GM10266 (cell line): ENCODE measurements around the gene VAMP8.
A peak's percentile ranks its signal among the peaks of the same experiment; 100 is the strongest.
"Not testable (repeated sequence)": the region's sequence is repeated elsewhere in the genome, so short reads cannot be mapped to it uniquely, and the experiment has no call there.

Experiments used
- DNase-seq: peaks from one replicate; pipeline ENCODE4 v3.0.0; 2012; ENCODE audit errors: extremely low spot score
- CTCF ChIP-seq: IDR thresholded peaks from 2 replicates; pipeline ENCODE4 v1.5.1; 2012; ENCODE audit warnings: mild to moderate bottlenecking, low read depth; ENCODE audit not compliant: control insufficient read depth, insufficient read depth; ENCODE audit errors: missing control alignments

Gene VAMP8

GRCh38 chr2:85601771-85602475, 24.5 kb downstream of the VAMP8 start:
- no peak for DNase-seq
- TF ChIP-seq CTCF: no peak

GRCh38 chr2:85602476-85603234, 25.3 kb downstream of the VAMP8 start, which contains the start of gene TMEM150A:
TMEM150A (minus strand) TSS chr2:85602698; CDS start chr2:85601948, 750 bp downstream.
- TF ChIP-seq CTCF: peak; percentile 1
- DNase-seq: peak; percentile 96

- DNase-seq: not testable (repeated sequence)
These were observed 26.7 kb downstream of the VAMP8 start for GRCh38 chr2:85604133-85604444.

- no peak for TF ChIP-seq CTCF
- DNase-seq: no peak
These were observed 27.4 kb downstream of the VAMP8 start for GRCh38 chr2:85604568-85605339.

GRCh38 chr2:85605406-85606115, 28.2 kb downstream of the VAMP8 start:
- no peak for DNase-seq
- no peak for TF ChIP-seq CTCF

- no peak for TF ChIP-seq CTCF
- no peak for DNase-seq
These were observed 28.7 kb downstream of the VAMP8 start for GRCh38 chr2:85606116-85606455.
